Esophagus muscularis mucosa (tissue), 4 donors: ENCODE measurements around the gene NXPE2. TPM values are rescaled to one million over a fixed set of nuclear protein-coding genes. Genes with fewer than 3 reads are reported as not detected.

Experiments used
- DNase-seq: peaks from one replicate; pipeline ENCODE4 v3.0.0-alpha.2; 2017; ENCODE audit errors: extremely low spot score
- H3K27ac ChIP-seq, 4 donors: fragments of 200-600 bp; sonication (generic); replicated peaks in 1 of 4; 1 replicate in 3 of 4; 2 replicates in 1 of 4; pipeline ENCODE4 v1.5.1; 2016 to 2019; ENCODE audit warnings: mild to moderate bottlenecking in 1 of 4
- H3K27me3 ChIP-seq, 4 donors: fragments of 200-600 bp; sonication (generic); one replicate each; pipeline versions ENCODE4 v1.5.1 to v1.6.0; 2016 to 2019
- H3K36me3 ChIP-seq, 4 donors: fragments of 200-600 bp; sonication (generic); one replicate each; pipeline ENCODE4 v1.5.1; 2016 to 2019
- H3K4me1 ChIP-seq, 4 donors: fragments of 200-600 bp; sonication (generic); one replicate each; pipeline ENCODE4 v1.5.1; 2016 to 2019
- H3K4me3 ChIP-seq, 4 donors: fragments of 200-600 bp; sonication (generic); 1 replicate in 2 of 4; 2 replicates in 2 of 4; pipeline ENCODE4 v1.5.1; 2016 to 2019; ENCODE audit warnings: mild to moderate bottlenecking in 4 of 4, moderate library complexity in 1 of 4
- H3K9me3 ChIP-seq, 4 donors: fragments of 200-600 bp; sonication (generic); 1 replicate in 3 of 4; 2 replicates in 1 of 4; pipeline ENCODE4 v1.5.1; 2016 to 2019
- CTCF ChIP-seq, 3 experiments: fragments of 200-600 bp in 2 of 3; fragments of 450-650 bp in 1 of 3; sonication (generic) in 2 of 3; IDR thresholded peaks; one replicate each; pipeline ENCODE4 v1.5.1; 2017 to 2019; ENCODE audit warnings: antibody characterized with exemption in 3 of 3, mild to moderate bottlenecking in 2 of 3, moderate library complexity in 1 of 3
- EP300 ChIP-seq: sonication (generic); formaldehyde crosslinking; IDR thresholded peaks from one replicate; pipeline ENCODE4 v1.6.1; 2017; ENCODE audit warnings: antibody characterized with exemption
- POLR2A ChIP-seq: fragments of 450-650 bp; IDR thresholded peaks from one replicate; pipeline ENCODE4 v1.6.1; 2017; ENCODE audit warnings: antibody characterized with exemption, moderate library complexity, mild to moderate bottlenecking, low read depth
- POLR2AphosphoS5 ChIP-seq, 2 donors: sonication (generic); formaldehyde crosslinking; IDR thresholded peaks; one replicate each; pipeline ENCODE4 v1.6.1; 2017; ENCODE audit warnings: antibody characterized with exemption in 2 of 2
- WGBS: methylation state at CpG from one replicate; pipeline ENCODE4 v1.1.5; 2018; 5-methylcytosine and 5-hydroxymethylcytosine counted together
- intact Hi-C: fragments of 100-400 bp; cut with DNase I; formaldehyde crosslinking; loops from one replicate; pipeline ENCODE4 v1.15.1; 2023
- total RNA-seq, 4 donors: library from RNA; depleted of rRNA; stranded (reverse); fragments of >200 nt; gene quantifications; one replicate each; pipeline versions ENCODE4 v1.1.0 to v1.2.1, GENCODE V29; 2016

Gene NXPE2
- total RNA-seq, 4 donors from 2014 or later: 0.40 to 0.50 (median 0.42) TPM; not detected in 1

DNA sequence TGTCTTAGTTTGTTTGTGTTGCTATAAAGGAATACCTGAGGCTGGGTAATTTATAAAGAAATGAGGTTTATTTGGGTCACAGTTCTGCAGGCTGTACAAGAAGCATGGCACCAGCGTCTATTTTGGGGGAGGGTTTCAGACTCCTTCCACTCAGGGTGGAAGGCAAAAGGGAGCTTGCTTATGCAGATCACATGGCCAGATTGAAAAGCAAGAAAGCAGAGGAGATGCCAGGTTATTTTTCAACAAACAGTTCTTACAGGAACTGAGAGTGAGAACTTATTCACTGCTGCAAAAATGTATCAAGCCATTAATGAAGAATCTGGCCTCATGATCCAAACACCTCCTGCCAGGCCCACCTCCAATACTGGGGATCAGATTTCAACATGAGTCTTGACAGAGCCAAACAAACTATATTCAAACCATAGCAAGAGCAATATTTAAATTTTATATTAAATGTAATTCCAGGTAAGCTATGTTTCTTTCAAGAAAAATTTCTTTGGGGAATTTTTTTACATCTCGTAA is 66.9 kb downstream of the NXPE2 start:
- H3K27me3 ChIP-seq: no peaks in the 10 kb centered on the region
- H3K36me3 ChIP-seq: no peaks in the 10 kb centered on the region
- no peak for TF ChIP-seq POLR2AphosphoS5 (IDR thresholded peaks at IDR 0.05)
- no peak for TF ChIP-seq EP300
- TF ChIP-seq POLR2A: no peak
- no peak for TF ChIP-seq CTCF (IDR thresholded peaks at IDR 0.05)
- WGBS: 82% methylated on average over 2 of the region's 2 CpGs
- H3K9me3 ChIP-seq: peaks cover 0 to 13% (median 5%) of the 10 kb centered on the region in 4 donors
- H3K4me3 ChIP-seq: no peak overlapping the region
- intact Hi-C loops: no loop called here
- H3K4me1 ChIP-seq: no peaks in the 10 kb centered on the region
- DNase-seq: no peak
- no peak overlapping the region for H3K27ac ChIP-seq

GRCh38 chr11:114746013-114746412 is 67.7 kb downstream of the NXPE2 start:
- intact Hi-C loops: no loop called here
- Histone ChIP-seq H3K36me3 (no peaks in the 10 kb centered on the region), H3K4me1 (no peaks in the 10 kb centered on the region), H3K27me3 (no peaks in the 10 kb centered on the region), H3K4me3 (no peak overlapping the region), H3K9me3 (peaks cover 0 to 12% (median 5%) of the 10 kb centered on the region in 4 donors), H3K27ac (no peak overlapping the region)
- no peak for DNase-seq
- 78% methylated on average over 3 of the region's 3 CpGs for WGBS
- TF ChIP-seq POLR2A: no peak
- TF ChIP-seq CTCF (IDR thresholded peaks at IDR 0.05): no peak
- no peak for TF ChIP-seq EP300
- TF ChIP-seq POLR2AphosphoS5 (IDR thresholded peaks at IDR 0.05): no peak

Other genes starting within 250 kb of the NXPE2 start
- gene REXO2, start 239.1 kb upstream of the NXPE2 start, total RNA-seq: 100 to 1,000 TPM in 3 of 4 donors, 10 to 100 TPM in 1; 95.1 to 152 (median 142) TPM
- gene NXPE1, start 118.6 kb upstream of the NXPE2 start, total RNA-seq: not detected
- gene NXPE4, start 82.7 kb upstream of the NXPE2 start, total RNA-seq: not detected